ENCODE data around the gene DNER.

DNA sequence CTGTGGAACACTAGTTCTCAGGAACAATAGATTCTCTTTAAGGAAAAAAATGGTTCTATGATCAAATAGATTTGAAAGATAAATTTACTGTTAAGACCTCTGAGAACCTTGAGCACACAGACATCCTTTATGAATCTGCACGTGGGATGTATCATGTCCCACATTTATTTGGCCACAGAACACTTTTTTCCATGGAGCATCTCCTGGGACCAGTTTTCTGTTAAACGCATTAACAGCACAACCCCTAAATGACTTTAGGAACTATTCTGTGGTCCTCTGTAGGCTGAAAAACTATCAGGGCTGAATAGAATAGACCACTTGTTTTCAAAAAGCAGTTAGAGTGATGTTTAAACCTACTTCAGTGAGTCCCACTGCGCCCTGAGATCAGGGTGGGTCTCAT is 311.1 kb downstream of the DNER start:
- TF ChIP-seq, protein P1, sequence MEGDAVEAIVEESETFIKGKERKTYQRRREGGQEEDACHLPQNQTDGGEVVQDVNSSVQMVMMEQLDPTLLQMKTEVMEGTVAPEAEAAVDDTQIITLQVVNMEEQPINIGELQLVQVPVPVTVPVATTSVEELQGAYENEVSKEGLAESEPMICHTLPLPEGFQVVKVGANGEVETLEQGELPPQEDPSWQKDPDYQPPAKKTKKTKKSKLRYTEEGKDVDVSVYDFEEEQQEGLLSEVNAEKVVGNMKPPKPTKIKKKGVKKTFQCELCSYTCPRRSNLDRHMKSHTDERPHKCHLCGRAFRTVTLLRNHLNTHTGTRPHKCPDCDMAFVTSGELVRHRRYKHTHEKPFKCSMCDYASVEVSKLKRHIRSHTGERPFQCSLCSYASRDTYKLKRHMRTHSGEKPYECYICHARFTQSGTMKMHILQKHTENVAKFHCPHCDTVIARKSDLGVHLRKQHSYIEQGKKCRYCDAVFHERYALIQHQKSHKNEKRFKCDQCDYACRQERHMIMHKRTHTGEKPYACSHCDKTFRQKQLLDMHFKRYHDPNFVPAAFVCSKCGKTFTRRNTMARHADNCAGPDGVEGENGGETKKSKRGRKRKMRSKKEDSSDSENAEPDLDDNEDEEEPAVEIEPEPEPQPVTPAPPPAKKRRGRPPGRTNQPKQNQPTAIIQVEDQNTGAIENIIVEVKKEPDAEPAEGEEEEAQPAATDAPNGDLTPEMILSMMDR (IDR thresholded peaks at IDR 0.05), result no peak
- TF ChIP-seq, protein P2, sequence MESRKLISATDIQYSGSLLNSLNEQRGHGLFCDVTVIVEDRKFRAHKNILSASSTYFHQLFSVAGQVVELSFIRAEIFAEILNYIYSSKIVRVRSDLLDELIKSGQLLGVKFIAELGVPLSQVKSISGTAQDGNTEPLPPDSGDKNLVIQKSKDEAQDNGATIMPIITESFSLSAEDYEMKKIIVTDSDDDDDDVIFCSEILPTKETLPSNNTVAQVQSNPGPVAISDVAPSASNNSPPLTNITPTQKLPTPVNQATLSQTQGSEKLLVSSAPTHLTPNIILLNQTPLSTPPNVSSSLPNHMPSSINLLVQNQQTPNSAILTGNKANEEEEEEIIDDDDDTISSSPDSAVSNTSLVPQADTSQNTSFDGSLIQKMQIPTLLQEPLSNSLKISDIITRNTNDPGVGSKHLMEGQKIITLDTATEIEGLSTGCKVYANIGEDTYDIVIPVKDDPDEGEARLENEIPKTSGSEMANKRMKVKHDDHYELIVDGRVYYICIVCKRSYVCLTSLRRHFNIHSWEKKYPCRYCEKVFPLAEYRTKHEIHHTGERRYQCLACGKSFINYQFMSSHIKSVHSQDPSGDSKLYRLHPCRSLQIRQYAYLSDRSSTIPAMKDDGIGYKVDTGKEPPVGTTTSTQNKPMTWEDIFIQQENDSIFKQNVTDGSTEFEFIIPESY (IDR thresholded peaks at IDR 0.05; ENCODE audit: borderline replicate concordance, low read depth), result no peak
- TF ChIP-seq RAD21 (IDR thresholded peaks at IDR 0.05; ENCODE audit: low read length) (no peak), MEF2A (IDR thresholded peaks at IDR 0.05; ENCODE audit: borderline replicate concordance, low read depth) (no peak), POLR2AphosphoS5 (IDR thresholded peaks at IDR 0.05; ENCODE audit: low read depth, low read length) (no peak), NFIC (IDR thresholded peaks at IDR 0.05; ENCODE audit: borderline replicate concordance) (no peak)
- TF ChIP-seq, protein P3, sequence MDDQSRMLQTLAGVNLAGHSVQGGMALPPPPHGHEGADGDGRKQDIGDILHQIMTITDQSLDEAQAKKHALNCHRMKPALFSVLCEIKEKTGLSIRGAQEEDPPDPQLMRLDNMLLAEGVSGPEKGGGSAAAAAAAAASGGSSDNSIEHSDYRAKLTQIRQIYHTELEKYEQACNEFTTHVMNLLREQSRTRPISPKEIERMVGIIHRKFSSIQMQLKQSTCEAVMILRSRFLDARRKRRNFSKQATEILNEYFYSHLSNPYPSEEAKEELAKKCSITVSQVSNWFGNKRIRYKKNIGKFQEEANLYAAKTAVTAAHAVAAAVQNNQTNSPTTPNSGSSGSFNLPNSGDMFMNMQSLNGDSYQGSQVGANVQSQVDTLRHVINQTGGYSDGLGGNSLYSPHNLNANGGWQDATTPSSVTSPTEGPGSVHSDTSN (IDR thresholded peaks at IDR 0.05), result no peak
- TF ChIP-seq, protein P4, sequence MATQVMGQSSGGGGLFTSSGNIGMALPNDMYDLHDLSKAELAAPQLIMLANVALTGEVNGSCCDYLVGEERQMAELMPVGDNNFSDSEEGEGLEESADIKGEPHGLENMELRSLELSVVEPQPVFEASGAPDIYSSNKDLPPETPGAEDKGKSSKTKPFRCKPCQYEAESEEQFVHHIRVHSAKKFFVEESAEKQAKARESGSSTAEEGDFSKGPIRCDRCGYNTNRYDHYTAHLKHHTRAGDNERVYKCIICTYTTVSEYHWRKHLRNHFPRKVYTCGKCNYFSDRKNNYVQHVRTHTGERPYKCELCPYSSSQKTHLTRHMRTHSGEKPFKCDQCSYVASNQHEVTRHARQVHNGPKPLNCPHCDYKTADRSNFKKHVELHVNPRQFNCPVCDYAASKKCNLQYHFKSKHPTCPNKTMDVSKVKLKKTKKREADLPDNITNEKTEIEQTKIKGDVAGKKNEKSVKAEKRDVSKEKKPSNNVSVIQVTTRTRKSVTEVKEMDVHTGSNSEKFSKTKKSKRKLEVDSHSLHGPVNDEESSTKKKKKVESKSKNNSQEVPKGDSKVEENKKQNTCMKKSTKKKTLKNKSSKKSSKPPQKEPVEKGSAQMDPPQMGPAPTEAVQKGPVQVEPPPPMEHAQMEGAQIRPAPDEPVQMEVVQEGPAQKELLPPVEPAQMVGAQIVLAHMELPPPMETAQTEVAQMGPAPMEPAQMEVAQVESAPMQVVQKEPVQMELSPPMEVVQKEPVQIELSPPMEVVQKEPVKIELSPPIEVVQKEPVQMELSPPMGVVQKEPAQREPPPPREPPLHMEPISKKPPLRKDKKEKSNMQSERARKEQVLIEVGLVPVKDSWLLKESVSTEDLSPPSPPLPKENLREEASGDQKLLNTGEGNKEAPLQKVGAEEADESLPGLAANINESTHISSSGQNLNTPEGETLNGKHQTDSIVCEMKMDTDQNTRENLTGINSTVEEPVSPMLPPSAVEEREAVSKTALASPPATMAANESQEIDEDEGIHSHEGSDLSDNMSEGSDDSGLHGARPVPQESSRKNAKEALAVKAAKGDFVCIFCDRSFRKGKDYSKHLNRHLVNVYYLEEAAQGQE (IDR thresholded peaks at IDR 0.05; ENCODE audit: low read depth, low read length), result no peak
